ENCODE measurements around the gene WDR5. TPM values are rescaled to one million over a fixed set of nuclear protein-coding genes. Genes with fewer than 3 reads are reported as not detected.

The WDR5 gene
- total RNA-seq, 1 donor from 2014 or later, result 13.9 TPM

DNA sequence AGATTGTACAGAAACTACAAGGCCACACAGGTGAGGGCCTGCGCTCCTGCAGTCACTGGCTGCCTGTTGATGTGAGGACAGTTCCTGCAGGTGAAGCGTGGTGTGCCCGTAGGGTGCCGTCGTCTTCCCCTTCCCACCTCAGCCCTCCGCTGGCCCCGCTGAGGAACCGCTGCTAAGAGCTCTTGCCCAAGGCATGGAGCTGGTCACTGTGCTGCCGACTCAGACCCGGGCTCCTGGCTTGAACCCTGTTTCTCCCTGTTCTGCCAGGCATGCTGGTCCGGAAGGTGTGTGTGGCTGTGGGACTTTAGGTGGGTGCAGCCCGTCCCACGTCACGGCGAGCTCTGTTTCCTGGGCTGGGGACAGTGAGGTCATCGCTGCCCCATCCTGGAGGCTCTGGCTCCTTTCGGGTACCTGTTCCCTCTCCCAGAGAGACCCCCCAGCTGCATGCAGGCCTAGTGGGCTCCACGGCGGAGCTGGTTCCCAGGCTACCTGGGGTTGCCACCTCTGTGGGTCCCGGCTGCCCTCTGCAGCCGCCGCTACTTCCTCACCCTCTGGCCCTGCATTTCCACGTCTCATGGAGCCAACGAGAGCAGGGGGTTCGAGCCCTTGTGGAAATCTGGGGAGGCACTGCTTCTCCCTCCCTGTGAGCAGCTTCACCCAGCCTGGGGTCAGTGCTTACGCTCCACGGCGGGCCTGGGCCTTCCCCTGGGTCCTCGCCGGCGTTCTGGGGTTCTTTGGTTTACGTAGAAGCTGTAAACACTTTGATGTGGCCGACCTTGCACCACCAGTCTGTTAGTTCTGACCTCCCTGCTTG, 20.9 kb downstream of the WDR5 start:
- Histone ChIP-seq H3K9me3 (no peaks in the 10 kb centered on the region), H3K27me3 (no peaks in the 10 kb centered on the region), H3K27ac (no peak overlapping the region), H3K4me3 (no peak overlapping the region), H3K36me3 (peaks cover 73 to 74% of the 10 kb centered on the region in 2 donors), H3K4me1 (no peaks in the 10 kb centered on the region)
- no peak for DNase-seq (ENCODE audit: low spot score in 2 of 2)
- TF ChIP-seq, protein P1, sequence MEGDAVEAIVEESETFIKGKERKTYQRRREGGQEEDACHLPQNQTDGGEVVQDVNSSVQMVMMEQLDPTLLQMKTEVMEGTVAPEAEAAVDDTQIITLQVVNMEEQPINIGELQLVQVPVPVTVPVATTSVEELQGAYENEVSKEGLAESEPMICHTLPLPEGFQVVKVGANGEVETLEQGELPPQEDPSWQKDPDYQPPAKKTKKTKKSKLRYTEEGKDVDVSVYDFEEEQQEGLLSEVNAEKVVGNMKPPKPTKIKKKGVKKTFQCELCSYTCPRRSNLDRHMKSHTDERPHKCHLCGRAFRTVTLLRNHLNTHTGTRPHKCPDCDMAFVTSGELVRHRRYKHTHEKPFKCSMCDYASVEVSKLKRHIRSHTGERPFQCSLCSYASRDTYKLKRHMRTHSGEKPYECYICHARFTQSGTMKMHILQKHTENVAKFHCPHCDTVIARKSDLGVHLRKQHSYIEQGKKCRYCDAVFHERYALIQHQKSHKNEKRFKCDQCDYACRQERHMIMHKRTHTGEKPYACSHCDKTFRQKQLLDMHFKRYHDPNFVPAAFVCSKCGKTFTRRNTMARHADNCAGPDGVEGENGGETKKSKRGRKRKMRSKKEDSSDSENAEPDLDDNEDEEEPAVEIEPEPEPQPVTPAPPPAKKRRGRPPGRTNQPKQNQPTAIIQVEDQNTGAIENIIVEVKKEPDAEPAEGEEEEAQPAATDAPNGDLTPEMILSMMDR (IDR thresholded peaks at IDR 0.05), result no peak
- intact Hi-C loops (cut with DNase I), result no loop called here

GRCh38 chr9:134157378-134157885, 21.6 kb downstream of the WDR5 start:
- no peak overlapping the region for H3K4me3 ChIP-seq
- H3K36me3 ChIP-seq, result peaks cover 67 to 68% of the 10 kb centered on the region in 2 donors
- intact Hi-C loops (cut with DNase I), result no loop called here
- DNase-seq (ENCODE audit: low spot score in 2 of 2), result no peak
- TF ChIP-seq, protein P1 (IDR thresholded peaks at IDR 0.05), result no peak
- H3K27ac ChIP-seq, result no peak overlapping the region
- no peaks in the 10 kb centered on the region for H3K27me3 ChIP-seq
- H3K9me3 ChIP-seq, result no peaks in the 10 kb centered on the region
- H3K4me1 ChIP-seq, result no peaks in the 10 kb centered on the region

DNA sequence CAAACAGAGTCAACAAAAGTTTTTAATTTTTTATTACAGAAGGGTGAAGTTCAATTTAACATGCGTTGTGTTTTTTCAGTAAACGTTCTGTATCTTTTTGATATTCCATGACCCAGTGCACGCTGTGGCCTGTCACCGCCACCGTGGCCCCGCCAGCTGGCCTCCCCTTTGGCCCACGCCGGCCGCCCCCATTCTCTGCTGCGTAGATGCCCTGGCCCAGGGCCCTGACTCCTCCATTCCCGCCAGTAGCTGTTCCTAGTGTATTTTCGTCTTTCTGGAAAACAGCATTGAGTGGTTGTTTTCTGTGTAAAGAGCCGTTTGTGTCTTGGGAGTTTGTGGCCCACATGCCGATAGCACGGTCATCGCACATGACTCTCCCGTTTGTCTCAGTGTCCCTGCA, 22.4 kb downstream of the WDR5 start:
- Histone ChIP-seq H3K4me3 (no peak overlapping the region), H3K27me3 (no peaks in the 10 kb centered on the region), H3K9me3 (no peaks in the 10 kb centered on the region), H3K36me3 (peaks cover 59 to 60% of the 10 kb centered on the region in 2 donors), H3K4me1 (peaks cover 5 to 8% of the 10 kb centered on the region in 2 donors), H3K27ac (no peak overlapping the region)
- no peak for DNase-seq (ENCODE audit: low spot score in 2 of 2)
- TF ChIP-seq, protein P1 (IDR thresholded peaks at IDR 0.05), result no peak
- intact Hi-C loops (cut with DNase I), result no loop called here

DNA sequence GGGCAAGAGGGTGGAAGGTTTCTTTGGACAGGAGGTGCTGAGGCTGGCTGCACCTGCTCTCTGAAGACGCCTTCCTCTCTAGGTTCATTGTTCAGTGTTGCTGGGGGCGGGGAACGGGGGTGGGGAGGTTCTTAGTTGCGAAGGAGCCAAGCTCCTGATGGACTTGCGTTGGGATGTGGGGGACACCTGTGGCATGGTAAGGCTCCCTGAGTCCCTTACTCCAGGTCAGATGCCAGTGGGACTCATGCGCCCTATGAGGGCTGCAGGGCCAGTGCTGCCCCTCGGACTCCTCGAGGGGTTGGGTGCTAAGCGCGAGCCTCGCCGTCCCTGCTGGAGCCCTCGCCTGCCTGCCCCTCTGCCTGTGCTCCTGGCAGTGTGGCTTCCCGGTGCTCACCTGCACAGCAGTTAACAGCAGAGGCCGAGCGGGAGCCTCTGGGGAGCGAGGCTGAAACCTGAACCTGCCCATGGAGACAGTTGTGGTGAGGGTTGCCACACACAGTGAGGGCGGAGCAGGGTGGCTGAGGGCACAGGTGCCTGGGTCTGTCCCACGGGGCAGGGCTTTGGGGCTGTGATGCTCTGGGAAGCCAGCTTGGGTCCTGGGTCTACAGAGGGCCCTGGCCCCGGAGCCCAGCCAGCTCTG, 23.0 kb downstream of the WDR5 start:
- Histone ChIP-seq H3K27me3 (no peaks in the 10 kb centered on the region), H3K36me3 (peaks cover 53 to 54% of the 10 kb centered on the region in 2 donors), H3K4me1 (peaks cover 8 to 13% of the 10 kb centered on the region in 2 donors), H3K27ac (no peak overlapping the region), H3K9me3 (no peaks in the 10 kb centered on the region), H3K4me3 (no peak overlapping the region)
- intact Hi-C loops (cut with DNase I), result no loop called here
- DNase-seq (ENCODE audit: low spot score in 2 of 2), result no peak
- TF ChIP-seq, protein P1 (IDR thresholded peaks at IDR 0.05), result no peak

- intact Hi-C loops (cut with DNase I), result no loop called here
- TF ChIP-seq, protein P1 (IDR thresholded peaks at IDR 0.05), result no peak
- Histone ChIP-seq H3K4me3 (no peak overlapping the region), H3K4me1 (peaks cover 8 to 13% of the 10 kb centered on the region in 2 donors), H3K9me3 (no peaks in the 10 kb centered on the region), H3K27ac (no peak overlapping the region), H3K36me3 (peaks cover 45 to 46% of the 10 kb centered on the region in 2 donors), H3K27me3 (no peaks in the 10 kb centered on the region)
- no peak for DNase-seq (ENCODE audit: low spot score in 2 of 2)
Observed at GRCh38 chr9:134159566-134160245, 23.8 kb downstream of the WDR5 start.
